ENCODE measurements around the gene SLX4IP. TPM values are rescaled to one million over a fixed set of nuclear protein-coding genes. Genes with fewer than 3 reads are reported as not detected.
"Not testable (repeated sequence)": the region's sequence is repeated elsewhere in the genome, so short reads cannot be mapped to it uniquely, and the experiment has no call there.

Gene SLX4IP
- total and polyA plus RNA-seq, 4 donors = 1.2 to 9.5 (median 4.3) TPM

DNA sequence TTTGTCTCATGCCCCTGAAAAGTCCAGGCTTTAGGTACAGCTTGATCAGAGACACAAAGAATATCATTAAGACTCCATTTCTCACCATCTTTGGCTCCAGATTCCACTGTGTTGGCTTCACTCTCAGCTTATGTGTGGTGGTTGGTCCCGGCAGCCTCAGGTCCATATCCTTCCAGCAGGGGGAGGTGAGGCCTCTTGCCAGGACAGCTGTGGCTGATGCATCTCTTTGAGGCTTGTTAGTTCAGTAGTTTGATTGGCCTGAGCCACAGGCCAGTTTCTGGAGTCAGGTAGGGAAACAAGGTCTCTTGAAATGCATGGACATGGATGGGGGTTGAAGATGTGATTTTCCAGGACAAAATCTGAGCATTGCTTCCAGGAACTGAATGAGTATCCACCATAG is 176.3 kb downstream of the SLX4IP start:
- H3K9me3 ChIP-seq (ENCODE audit: control insufficient read depth in 4 of 4, insufficient read depth in 3 of 4, low read length in 3 of 4) = no peaks in the 10 kb centered on the region
- H3K4me1 ChIP-seq (ENCODE audit: control insufficient read depth in 5 of 5, insufficient read depth in 5 of 5, low read length in 5 of 5) = peaks cover 0 to 7% (median 3%) of the 10 kb centered on the region in 5 donors
- WGBS, 2 donors = 50 to 54% methylated on average over 1 of the region's 1 CpG
- H3K27ac ChIP-seq (ENCODE audit: low read depth in 1 of 2, low read length in 1 of 2) = no peak overlapping the region
- no peaks in the 10 kb centered on the region for H3K27me3 ChIP-seq (ENCODE audit: control insufficient read depth in 3 of 3, insufficient read depth in 3 of 3, low read length in 2 of 3)
- TF ChIP-seq, protein P1, sequence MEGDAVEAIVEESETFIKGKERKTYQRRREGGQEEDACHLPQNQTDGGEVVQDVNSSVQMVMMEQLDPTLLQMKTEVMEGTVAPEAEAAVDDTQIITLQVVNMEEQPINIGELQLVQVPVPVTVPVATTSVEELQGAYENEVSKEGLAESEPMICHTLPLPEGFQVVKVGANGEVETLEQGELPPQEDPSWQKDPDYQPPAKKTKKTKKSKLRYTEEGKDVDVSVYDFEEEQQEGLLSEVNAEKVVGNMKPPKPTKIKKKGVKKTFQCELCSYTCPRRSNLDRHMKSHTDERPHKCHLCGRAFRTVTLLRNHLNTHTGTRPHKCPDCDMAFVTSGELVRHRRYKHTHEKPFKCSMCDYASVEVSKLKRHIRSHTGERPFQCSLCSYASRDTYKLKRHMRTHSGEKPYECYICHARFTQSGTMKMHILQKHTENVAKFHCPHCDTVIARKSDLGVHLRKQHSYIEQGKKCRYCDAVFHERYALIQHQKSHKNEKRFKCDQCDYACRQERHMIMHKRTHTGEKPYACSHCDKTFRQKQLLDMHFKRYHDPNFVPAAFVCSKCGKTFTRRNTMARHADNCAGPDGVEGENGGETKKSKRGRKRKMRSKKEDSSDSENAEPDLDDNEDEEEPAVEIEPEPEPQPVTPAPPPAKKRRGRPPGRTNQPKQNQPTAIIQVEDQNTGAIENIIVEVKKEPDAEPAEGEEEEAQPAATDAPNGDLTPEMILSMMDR (IDR thresholded peaks at IDR 0.05; ENCODE audit: control extremely low read depth, extremely low read depth) = no peak
- peak in 1 of 3 donors; percentile 45 for DNase-seq
- no peak overlapping the region for H3K9ac ChIP-seq (ENCODE audit: insufficient read depth in 1 of 2, low read length in 2 of 2)
- no peak overlapping the region for H3K4me3 ChIP-seq
- no peaks in the 10 kb centered on the region for H3K36me3 ChIP-seq (ENCODE audit: control insufficient read depth in 4 of 4, insufficient read depth in 4 of 4, low read length in 4 of 4)
- no peak for ATAC-seq (ENCODE audit: insufficient read depth, low FRiP score)

DNA sequence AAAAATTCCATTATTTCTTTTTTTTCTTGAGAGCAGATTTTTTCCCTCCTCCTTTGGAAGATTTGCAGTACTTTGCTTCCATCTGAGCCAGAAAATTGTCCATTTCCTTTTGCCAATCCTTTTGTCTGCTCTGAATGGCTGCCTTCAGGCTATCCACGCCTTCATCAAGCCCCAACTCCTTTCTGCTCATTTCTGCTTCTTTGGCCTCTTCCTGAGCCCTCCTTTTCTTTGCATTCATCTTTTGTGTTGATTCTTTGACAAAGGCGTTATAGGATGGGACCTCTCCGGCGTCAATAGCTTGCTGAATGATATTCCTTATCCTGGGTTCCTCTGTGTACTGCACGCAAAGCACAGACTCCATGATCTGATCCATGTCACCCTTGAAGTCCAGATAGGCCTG is 178.3 kb downstream of the SLX4IP start:
- H3K27me3 ChIP-seq (ENCODE audit: control insufficient read depth in 3 of 3, insufficient read depth in 3 of 3, low read length in 2 of 3); H3K27ac ChIP-seq (ENCODE audit: low read depth in 1 of 2, low read length in 1 of 2); ATAC-seq (ENCODE audit: insufficient read depth, low FRiP score); H3K4me3 ChIP-seq; H3K9me3 ChIP-seq (ENCODE audit: control insufficient read depth in 4 of 4, insufficient read depth in 3 of 4, low read length in 3 of 4); H3K36me3 ChIP-seq (ENCODE audit: control insufficient read depth in 4 of 4, insufficient read depth in 4 of 4, low read length in 4 of 4); H3K4me1 ChIP-seq (ENCODE audit: control insufficient read depth in 5 of 5, insufficient read depth in 5 of 5, low read length in 5 of 5); H3K9ac ChIP-seq (ENCODE audit: insufficient read depth in 1 of 2, low read length in 2 of 2); DNase-seq: not testable (repeated sequence)
- WGBS, 2 donors = 91 to 98% methylated on average over 5 of the region's 5 CpGs

DNA sequence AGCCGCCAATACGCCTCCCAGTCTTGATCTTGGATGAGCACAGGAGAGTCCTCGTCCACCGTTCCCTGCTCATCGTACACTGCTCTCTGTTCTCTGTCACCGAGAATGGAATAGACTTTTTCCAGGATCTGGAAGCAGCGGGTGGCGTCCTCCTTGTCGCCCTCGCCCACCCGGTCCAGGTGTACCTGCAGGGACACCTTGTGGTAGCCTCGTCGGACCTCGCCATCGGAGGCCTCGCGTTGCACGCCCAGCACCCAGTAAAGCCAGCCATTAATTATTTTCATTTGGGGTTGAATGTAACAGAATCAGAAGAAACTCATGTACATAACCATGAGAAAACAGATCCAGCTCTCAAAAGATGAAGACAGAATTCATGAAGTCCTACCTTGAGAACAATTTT is 178.8 kb downstream of the SLX4IP start:
- ATAC-seq (ENCODE audit: insufficient read depth, low FRiP score) = no peak
- H3K36me3 ChIP-seq (ENCODE audit: control insufficient read depth in 4 of 4, insufficient read depth in 4 of 4, low read length in 4 of 4) = no peaks in the 10 kb centered on the region
- H3K4me1 ChIP-seq (ENCODE audit: control insufficient read depth in 5 of 5, insufficient read depth in 5 of 5, low read length in 5 of 5) = peaks cover 0 to 6% (median 3%) of the 10 kb centered on the region in 5 donors
- WGBS, 2 donors = 98 to 99% methylated on average over 18 of the region's 18 CpGs
- H3K9me3 ChIP-seq (ENCODE audit: control insufficient read depth in 4 of 4, insufficient read depth in 3 of 4, low read length in 3 of 4) = no peaks in the 10 kb centered on the region
- DNase-seq = no peak
- TF ChIP-seq, protein P1 (IDR thresholded peaks at IDR 0.05; ENCODE audit: control extremely low read depth, extremely low read depth) = no peak
- H3K4me3 ChIP-seq = no peak overlapping the region
- H3K27me3 ChIP-seq (ENCODE audit: control insufficient read depth in 3 of 3, insufficient read depth in 3 of 3, low read length in 2 of 3) = no peaks in the 10 kb centered on the region
- H3K27ac ChIP-seq (ENCODE audit: low read depth in 1 of 2, low read length in 1 of 2) = no peak overlapping the region
- H3K9ac ChIP-seq (ENCODE audit: insufficient read depth in 1 of 2, low read length in 2 of 2) = no peak overlapping the region

DNA sequence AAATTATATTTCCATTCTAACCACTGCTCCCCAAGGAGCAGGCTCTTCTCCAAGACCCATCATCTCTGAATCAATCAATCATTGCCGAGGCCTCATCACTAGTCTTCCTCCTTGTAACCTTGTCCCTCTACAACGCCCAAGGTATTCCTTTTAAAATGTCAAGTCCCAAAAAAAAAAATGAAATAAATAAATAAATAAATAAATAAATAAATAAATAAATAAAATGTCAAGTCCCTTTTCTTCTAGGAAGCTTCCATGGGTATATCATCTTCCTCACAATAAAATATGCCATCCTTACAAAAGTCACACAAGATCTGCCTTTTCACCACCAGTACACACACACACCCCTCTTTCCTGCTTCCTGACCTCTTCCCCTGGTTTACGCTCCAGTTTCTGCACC is 181.1 kb downstream of the SLX4IP start:
- Histone ChIP-seq H3K9ac (ENCODE audit: insufficient read depth in 1 of 2, low read length in 2 of 2) (no peak overlapping the region), H3K36me3 (ENCODE audit: control insufficient read depth in 4 of 4, insufficient read depth in 4 of 4, low read length in 4 of 4) (no peaks in the 10 kb centered on the region), H3K27ac (ENCODE audit: low read depth in 1 of 2, low read length in 1 of 2) (no peak overlapping the region), H3K4me3 (no peak overlapping the region), H3K9me3 (ENCODE audit: control insufficient read depth in 4 of 4, insufficient read depth in 3 of 4, low read length in 3 of 4) (no peaks in the 10 kb centered on the region), H3K4me1 (ENCODE audit: control insufficient read depth in 5 of 5, insufficient read depth in 5 of 5, low read length in 5 of 5) (peaks cover 0 to 6% (median 2%) of the 10 kb centered on the region in 5 donors), H3K27me3 (ENCODE audit: control insufficient read depth in 3 of 3, insufficient read depth in 3 of 3, low read length in 2 of 3) (no peaks in the 10 kb centered on the region)
- DNase-seq = no peak
- WGBS, 2 donors = 96 to 100% methylated on average over 3 of the region's 3 CpGs
- ATAC-seq (ENCODE audit: insufficient read depth, low FRiP score) = no peak
- TF ChIP-seq, protein P1 (IDR thresholded peaks at IDR 0.05; ENCODE audit: control extremely low read depth, extremely low read depth) = no peak

DNA sequence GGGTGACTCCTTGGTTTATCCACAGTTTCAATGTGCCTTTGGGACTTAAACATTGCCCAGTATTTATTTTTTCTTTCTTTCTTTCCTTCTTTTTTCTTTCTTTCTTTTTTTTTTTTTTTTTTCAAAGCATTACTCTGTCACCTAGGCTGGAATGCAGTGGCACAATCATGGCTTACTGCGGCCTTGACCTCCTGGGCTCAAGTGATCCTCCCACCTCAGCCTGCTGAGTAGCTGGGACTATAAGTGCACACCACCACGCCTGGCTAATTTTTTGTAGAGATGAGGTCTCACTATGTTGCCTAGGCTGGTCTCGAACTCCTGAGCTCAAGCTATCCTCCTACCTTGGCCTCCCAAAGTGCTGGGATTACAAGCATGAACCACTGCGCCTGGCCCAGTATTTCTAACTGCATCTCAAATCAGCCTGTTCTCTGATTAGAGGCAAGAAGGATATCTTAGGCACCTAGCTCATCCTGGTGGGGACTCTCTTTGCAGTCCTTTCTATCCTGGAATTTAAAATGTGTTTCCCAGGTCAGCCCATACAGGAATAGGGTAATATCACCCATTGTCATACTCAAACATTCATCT is 182.5 kb downstream of the SLX4IP start:
- 97 to 98% methylated on average over 4 of the region's 4 CpGs for WGBS, 2 donors
- not testable (repeated sequence) for H3K36me3 ChIP-seq (ENCODE audit: control insufficient read depth in 4 of 4, insufficient read depth in 4 of 4, low read length in 4 of 4); H3K4me3 ChIP-seq; H3K9ac ChIP-seq (ENCODE audit: insufficient read depth in 1 of 2, low read length in 2 of 2); ATAC-seq (ENCODE audit: insufficient read depth, low FRiP score); H3K27ac ChIP-seq (ENCODE audit: low read depth in 1 of 2, low read length in 1 of 2); H3K9me3 ChIP-seq (ENCODE audit: control insufficient read depth in 4 of 4, insufficient read depth in 3 of 4, low read length in 3 of 4); H3K4me1 ChIP-seq (ENCODE audit: control insufficient read depth in 5 of 5, insufficient read depth in 5 of 5, low read length in 5 of 5); H3K27me3 ChIP-seq (ENCODE audit: control insufficient read depth in 3 of 3, insufficient read depth in 3 of 3, low read length in 2 of 3); DNase-seq
